NCI-H187 treated with DMSO at 0.1 percent for 48 hours (cell line): ENCODE data around the gene MBP.

Experiments
- DNase-seq: peaks from one replicate; lab custom pipeline; 2025; lab: John Stamatoyannopoulos, UW

MBP gene

DNA sequence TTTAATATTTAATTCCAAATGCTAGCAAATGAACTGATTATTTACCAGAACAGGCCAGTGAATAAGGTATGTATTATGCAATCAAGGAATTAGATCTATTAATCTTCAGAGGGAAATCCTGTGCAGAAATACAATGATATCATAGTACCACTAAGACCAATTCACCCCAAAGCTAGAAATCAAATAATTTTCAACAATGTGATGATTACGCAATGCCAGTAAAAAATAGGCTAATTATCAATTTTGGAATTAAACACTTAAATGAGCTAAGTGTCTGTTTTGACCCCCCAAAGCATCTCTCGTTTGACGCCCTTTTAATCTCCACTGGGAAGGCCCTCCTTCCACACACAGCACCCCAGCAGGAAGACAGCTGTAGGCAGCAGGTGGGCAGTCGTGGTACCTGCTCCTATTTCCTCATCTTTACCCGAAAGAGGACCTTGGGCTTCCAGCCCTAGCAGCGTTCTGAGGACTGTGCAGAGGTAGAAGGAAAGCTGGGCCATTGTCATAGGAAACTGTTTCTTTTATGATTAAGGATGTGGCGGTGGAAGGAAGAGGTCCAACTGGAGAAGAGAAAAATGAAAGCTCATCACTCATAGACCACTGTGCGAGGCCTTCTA, 84.7 kb downstream of the MBP start:
- no peak for DNase-seq

DNA sequence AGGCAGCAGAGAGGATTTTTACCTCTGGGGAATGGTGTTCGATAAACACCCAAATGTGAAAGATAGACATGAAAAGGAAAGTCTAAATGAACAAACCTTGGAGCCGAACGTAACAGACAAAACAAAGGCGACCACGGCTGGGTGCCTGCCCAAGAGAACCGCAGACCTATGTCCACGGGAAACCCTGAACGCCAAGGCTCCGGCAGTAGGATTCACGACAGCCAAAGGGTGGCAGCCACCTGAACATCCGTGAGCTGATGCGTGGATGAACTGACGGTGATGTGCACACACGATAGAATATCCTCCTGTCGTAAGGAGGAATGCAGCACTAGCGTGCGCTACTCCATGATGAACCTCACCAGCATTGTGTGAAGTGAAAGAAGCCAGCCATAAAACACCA, 85.6 kb downstream of the MBP start:
- no peak for DNase-seq

DNA sequence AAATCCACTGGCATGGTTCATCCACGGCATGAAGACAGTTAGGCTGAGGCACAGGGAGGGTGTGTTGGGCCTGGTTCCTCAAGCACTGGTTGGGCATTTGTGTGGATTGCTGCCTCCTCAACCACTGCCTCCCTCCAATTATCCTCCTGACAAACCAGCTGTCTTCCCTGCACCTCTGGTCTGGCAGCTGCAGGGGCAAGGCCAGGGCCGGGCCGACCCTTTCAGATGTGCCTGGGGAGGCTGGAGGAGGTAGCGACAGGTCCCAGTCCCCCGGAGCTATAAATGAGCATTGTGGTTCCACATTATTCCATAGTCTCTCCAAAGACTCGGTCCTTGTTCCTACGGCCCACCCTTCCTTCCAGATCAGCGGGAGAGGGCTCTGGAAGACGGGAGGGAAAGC, 86.2 kb downstream of the MBP start:
- DNase-seq: no peak

DNA sequence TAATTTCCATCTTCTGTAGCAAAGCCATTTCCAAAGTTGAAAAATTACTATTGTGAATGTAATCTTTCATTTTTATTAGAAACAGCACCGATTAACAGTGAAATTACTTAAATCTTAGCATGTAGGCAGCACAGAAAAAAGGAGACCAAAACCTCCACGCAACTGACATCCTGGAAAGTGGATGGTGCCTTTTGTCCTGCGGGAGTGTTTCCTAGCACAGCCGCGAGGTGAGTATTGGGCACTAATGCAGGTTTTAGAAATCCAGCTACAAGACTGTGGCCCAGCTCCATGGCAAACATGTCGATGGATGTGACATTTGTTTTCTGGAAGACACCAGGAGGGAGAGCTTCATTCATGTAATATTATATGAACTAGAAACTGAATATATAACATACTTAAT, 86.9 kb downstream of the MBP start:
- no peak for DNase-seq

DNA sequence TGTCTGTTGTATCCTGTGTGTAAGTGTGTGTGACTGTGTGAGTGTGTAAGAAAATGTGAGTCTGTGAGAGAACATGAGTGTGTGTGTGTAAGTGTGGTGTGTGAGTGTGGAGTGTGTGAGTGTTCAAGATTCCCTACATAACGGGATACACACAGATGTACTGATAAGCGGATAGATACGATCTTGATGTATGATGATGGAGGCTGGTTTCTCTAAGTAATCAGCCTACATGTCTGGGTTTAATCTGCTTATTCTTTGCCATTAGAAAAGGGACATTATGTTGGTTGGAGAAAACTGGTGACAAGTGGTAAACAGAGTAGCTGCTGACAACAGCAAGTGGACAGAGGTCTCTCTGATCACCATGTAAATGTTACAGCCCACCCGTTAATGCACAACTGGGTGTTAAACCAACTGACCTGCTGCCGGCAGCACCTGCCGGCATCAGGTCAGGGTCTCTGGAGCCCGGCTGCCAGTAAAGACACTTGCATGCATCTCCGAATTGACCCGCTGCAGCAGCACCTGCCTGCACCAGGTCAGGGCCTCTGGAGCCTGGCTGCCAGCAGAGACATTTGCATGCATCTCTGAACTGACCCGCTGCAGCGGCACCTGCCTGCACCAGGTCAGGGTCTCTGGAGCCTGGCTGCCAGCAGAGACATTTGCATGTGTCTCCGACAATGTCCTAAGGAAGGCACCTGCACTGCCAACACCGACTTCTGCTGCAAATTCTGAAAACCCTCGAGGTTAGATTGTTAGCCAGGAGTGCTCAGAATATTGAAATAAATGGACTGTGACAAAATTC, 87.5 kb downstream of the MBP start:
- DNase-seq: no peak

GRCh38 chr18:77043541-77044280, 88.9 kb downstream of the MBP start:
- no peak for DNase-seq

DNA sequence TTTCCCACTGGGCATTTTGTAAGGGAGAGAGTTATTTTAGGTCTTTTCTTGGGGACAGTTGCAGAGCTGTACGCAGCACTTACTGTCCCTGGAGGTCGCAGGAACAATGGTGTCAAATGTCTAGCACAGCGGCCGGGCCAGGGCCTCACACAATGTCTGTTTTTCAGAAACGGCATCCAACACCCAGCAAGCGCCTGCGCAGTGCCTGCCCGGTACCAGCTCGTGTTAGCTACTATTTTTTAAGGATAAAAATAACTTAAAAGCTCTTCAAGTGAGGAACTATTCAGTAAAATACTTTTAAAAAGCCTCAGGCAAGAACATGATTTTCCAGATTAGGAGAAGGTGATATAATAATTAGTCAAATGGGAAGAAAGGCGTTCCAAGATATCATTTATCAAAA, 90.0 kb downstream of the MBP start:
- DNase-seq: no peak

DNA sequence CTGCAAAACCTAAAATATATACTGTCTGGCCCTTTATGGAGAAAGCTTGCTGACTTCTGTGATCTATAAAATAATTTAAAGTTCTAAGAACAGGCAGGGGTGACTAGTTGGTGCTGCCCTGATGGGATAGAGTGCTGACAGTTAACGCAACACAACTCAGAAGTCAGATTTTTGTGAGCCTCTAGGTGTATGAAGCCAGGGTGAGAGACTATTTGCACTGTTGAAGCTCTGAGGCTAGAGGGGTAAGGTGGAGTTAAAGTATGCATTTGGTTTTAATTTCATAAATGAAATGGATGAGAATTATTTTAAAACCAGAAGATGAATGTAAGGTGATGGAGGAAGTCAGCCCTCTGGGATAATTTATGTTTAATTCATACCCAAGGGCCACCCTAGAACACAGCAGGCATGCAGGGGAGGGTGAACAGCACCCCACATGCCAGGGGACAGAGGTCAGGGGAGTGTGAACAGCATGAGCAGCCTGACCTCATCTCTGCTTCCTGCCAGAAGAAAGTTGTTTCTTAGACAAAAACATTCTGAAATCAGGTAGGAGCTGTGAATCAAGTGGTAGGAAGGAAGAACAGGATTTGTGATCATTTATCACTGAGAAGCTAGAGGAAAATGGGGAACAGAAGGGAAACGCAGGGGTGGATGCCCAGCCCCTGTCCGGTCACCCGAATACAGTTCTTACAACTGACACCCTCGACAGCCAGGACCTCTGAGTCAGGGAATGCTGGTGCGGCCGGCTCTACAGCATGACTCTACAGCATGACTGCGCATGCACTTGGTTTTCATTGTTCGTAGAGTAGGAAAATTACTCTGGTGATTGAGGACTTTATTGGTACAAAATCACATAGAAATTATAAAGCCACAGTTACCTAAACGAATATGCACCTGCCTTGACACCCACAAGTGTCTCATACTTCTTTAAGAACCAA, 93.1 kb downstream of the MBP start:
- DNase-seq: no peak

- DNase-seq: no peak
Observed at GRCh38 chr18:77038182-77038858, 94.3 kb downstream of the MBP start.

DNA sequence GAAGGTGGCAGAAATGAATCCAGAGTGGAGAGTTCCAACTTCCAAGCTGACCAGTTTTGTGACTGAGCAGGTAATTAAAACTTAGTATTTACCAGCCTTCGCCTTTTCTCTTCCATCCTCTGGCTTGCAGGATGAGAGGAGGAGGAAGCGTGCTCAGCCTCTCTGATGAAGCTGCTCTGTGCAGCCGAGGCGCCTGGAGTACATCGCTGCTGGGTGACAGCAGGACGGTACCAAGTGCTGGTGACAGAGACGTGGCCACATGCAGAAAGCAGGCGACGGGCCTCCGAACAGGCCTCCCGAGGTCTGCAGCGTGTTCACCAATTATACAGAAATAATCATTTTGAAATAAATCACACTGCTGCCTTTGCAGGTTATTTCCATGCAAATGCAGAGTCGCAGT, 95.0 kb downstream of the MBP start:
- no peak for DNase-seq

DNA sequence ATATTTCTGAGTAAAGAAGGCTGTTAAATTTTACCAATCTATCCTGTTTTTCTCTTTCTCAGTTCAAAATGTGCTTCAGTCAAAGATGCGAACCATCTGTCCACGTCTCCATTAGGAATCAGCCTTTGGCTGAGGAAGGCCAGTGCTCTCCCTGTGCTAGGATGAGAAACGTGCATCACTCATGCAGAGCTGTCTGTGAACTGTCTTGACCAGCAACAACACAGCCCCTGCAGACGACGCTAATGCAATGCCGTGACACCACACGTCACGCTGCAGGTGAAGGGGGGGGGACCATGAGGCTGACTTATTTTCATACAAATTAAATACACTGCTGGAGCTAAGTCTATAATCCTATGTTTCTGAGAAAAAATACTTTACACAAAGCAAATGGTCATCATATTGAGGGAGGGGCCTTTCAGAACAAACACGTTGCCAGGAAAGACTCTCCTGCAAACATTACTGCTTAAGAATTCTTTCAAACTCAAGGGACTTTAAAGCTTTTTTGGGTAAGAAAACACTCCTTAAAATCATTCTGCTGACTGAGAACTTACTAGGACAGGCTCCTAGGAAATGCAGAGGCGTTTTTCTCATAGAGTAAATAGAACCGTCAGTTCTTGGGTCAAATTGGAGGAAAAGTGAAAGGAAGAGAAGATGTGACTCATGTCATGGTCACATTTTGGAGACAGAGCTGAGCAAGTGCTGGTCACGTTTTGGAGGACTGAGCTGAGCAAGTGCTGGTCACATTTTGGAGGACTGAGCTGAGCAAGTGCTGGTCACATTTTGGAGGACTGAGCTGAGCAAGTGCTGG, 97.0 kb downstream of the MBP start:
- DNase-seq: no peak

GRCh38 chr18:77033575-77033974, 99.0 kb downstream of the MBP start:
- no peak for DNase-seq

GRCh38 chr18:77032181-77032701, 100.3 kb downstream of the MBP start:
- no peak for DNase-seq

DNA sequence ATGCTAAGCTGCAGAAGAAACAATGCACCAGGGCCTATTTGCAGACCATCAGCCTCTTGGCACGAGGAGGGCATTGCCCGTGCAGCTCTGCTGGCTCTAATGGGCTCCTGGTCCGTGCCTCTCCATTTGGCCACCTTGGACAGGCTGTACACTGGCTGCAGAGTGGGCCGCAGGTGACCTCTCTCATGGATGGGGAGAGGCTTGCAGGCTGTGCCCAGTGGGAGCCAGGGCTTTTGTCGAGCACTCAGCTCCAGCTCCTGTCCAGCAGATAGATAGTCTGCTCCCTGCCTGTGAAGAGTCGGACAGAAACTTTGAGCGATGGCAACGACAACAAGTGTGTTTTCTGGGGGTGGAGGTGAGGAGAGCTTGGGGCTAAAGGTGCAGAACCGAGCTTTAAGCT, 100.9 kb downstream of the MBP start:
- no peak for DNase-seq

DNA sequence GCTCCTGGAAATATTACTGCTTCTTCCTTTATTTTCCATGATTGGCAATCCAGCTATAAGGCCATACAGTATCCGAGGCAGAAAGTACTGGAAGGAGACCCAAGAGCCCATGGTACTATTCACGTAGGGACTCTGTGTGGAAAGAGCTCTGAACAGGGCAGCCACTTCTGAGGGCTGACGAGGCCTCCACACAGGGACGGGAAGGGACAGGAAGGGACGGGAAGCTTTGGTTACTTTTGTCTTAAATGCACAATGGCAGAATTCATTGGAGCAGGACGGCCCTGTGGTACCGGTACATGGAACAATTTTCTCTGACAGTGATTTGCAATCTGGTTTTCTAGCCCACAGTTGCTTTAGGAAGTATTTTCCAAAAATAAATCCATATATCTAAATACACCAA, 102.4 kb downstream of the MBP start:
- DNase-seq: no peak

GRCh38 chr18:77025831-77026363, 106.7 kb downstream of the MBP start:
- no peak for DNase-seq

GRCh38 chr18:77025123-77025522, 107.5 kb downstream of the MBP start:
- no peak for DNase-seq

DNA sequence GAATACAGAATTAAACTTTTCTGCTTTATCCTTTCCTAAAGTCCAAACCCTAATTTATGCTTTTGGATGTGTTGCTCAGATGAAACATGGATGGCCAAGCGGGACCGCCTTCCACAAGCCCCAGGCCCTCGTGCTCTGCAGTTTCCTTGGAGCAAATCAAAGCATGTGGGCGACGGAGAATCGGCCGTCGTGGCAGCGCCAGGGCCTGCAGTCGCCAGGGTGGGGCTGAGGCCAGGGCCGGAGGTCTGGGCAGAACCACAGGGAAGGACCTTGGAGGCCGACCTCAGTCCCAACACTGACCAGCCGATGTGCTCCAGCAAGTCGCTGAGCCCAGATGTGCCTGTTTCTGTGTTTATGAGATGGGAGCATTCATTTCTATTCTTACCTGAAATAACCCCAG, 108.1 kb downstream of the MBP start:
- no peak for DNase-seq

GRCh38 chr18:77023102-77023782, 109.3 kb downstream of the MBP start:
- no peak for DNase-seq

DNA sequence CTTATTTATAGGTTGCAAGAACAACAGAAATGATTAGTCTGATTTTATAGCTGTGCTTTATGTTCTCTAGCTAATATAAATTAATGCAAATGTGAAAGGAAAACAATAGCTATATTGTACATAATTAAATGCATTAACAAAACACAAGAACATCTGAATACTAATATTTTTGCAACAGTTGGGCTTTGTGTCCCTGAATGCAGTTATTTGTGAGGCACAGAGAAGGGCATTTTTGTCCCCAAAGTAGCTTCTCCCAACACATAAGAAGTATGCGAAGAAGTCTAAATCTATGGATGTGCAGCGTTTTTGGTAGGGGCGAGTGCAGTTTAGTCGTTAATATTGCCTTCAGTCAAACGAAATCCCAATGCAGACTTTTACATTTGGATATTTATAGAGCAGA, 110.0 kb downstream of the MBP start:
- DNase-seq: no peak
